HepG2 (cell line): ENCODE results near the gene IL17RC. TPM values are rescaled to one million over a fixed set of nuclear protein-coding genes. Genes with fewer than 3 reads are reported as not detected.
A peak's percentile ranks its signal among the peaks of the same experiment; 100 is the strongest.

Experiments
- ELK4 ChIP-seq: sonication (generic); formaldehyde crosslinking; IDR thresholded peaks from 2 replicates; pipeline ENCODE4 v1.9.0; 2021; ENCODE audit warnings: missing genetic modification reagents, borderline replicate concordance
- GPBP1L1 ChIP-seq: sonication (generic); formaldehyde crosslinking; IDR thresholded peaks from 2 replicates; pipeline ENCODE4 v1.5.0; 2020; ENCODE audit warnings: mild to moderate bottlenecking, missing genetic modification reagents
- HBP1 ChIP-seq: IDR thresholded peaks from 2 replicates; pipeline ENCODE4 v1.6.1; 2016; ENCODE audit warnings: low read depth, control low read depth
- IKZF5 ChIP-seq: IDR thresholded peaks from 2 replicates; pipeline ENCODE4 v1.6.1; 2018; ENCODE audit warnings: missing genetic modification reagents, mild to moderate bottlenecking, missing compliant biosample characterization
- NR2F1 ChIP-seq, 2 experiments: fragments of 450-650 bp in 1 of 2; formaldehyde crosslinking in 1 of 2; IDR thresholded peaks; 2 replicates each; pipeline versions ENCODE4 v1.5.0 to v1.6.1; 2016 to 2020; ENCODE audit warnings: mild to moderate bottlenecking in 1 of 2, missing compliant biosample characterization in 1 of 2, missing genetic modification reagents in 1 of 2, moderate library complexity in 1 of 2
- PRMT3 ChIP-seq: sonication (generic); formaldehyde crosslinking; IDR thresholded peaks from 2 replicates; pipeline ENCODE4 v1.8.1; 2022; ENCODE audit warnings: low read depth, mild to moderate bottlenecking, moderate library complexity, missing genetic modification reagents, borderline replicate concordance
- ZNF281 ChIP-seq: sonication (generic); formaldehyde crosslinking; IDR thresholded peaks from 2 replicates; pipeline ENCODE4 v1.4.0; 2020; ENCODE audit warnings: missing genetic modification reagents, borderline replicate concordance
- ZNF407 ChIP-seq: sonication (generic); formaldehyde crosslinking; IDR thresholded peaks from one replicate; pipeline ENCODE4 v1.5.1; 2020; ENCODE audit warnings: mild to moderate bottlenecking, missing genetic modification reagents; ENCODE audit errors: not compliant biosample characterization
- polyA plus RNA-seq, 8 experiments: library from polyadenylated mRNA; depleted of rRNA in 3 of 8; stranded (reverse) in 7 of 8; unstranded in 1 of 8; fragments of >200 nt; fragmentation: Illumina TruSeq in 4 of 8; extraction: Trizol in 4 of 8; gene quantifications; 2 replicates each; pipeline versions ENCODE4 v1.2.1 to v1.2.3, GENCODE V29; 2011 to 2016; ENCODE audit warnings: low read depth in 4 of 8, missing spikeins in 1 of 8, mixed read lengths in 1 of 8; ENCODE audit not compliant: insufficient read depth in 1 of 8
- total RNA-seq, 5 experiments: library from RNA; depleted of rRNA; stranded (reverse); fragments of >200 nt; fragmentation: Illumina TruSeq; extraction: Trizol; gene quantifications; 2 replicates each; pipeline ENCODE4 v1.2.3, GENCODE V29; 2016; ENCODE audit warnings: low read depth in 1 of 5

Gene IL17RC
- total and polyA plus RNA-seq, 2 of the 13 experiments (the other 11 are each of a cell fraction or from before 2014, with no cell fraction given), result 20.7 to 24.0 TPM

GRCh38 chr3:9897408-9898372 lies 19.2 kb upstream of the IL17RC start (continued):
- TF ChIP-seq ZNF407 (CRISPR knock-in tag) (no peak), ELK4 (CRISPR knock-in tag) (no peak), HBP1 (no peak), PRMT3 (no peak), GPBP1L1 (CRISPR knock-in tag) (no peak), IKZF5 (CRISPR knock-in tag) (peak; percentile 69; the same call in 1 of the 2 replicates), ZNF281 (no peak), NR2F1 (CRISPR knock-in tag; IDR thresholded peaks at IDR 0.05) (peak; percentile 1 to 11; a peak in 1 of 4 replicates)
